NT2/D1 (cell line): ENCODE measurements around the gene PIANP.

Source experiments
- SUZ12 ChIP-seq: IDR thresholded peaks from 2 replicates; pipeline ENCODE4 v1.6.1; 2011; ENCODE audit not compliant: insufficient read length, insufficient read depth; ENCODE audit errors: extremely low read depth
- YY1 ChIP-seq: IDR thresholded peaks from 2 replicates; pipeline ENCODE4 v1.6.1; 2011; ENCODE audit not compliant: insufficient read length, insufficient read depth

DNA sequence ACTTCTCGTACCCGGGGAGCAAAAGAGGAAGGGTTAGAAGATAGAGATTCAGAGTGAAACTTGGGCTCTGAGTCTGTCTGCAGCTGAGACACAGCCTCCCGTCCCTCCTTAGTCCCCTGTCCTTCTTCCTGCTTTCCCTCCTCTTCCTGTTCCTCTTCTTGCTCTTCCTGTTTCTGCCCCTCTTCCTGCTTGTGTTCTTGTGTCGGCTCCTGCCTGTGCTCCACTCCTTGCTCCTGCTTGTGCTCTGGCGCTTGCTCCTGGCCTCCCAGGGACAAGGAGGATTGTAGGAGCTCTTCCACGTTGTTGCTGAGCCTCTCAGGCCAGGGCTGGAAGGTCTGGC is 56.4 kb downstream of the PIANP start:
- TF ChIP-seq YY1 (no peak), SUZ12 (no peak)
